T-helper 17 cell (primary cell): Measurements from ENCODE around the gene TXNRD2. TPM values are rescaled to one million over a fixed set of nuclear protein-coding genes. Genes with fewer than 3 reads are reported as not detected.

Source experiments
- ATAC-seq: fragments of 150-1000 bp; cut with Tn5 transposase; 2 replicates; pipeline ENCODE4 v1.10.0; 2021; ENCODE audit warnings: mild to moderate bottlenecking, moderate library complexity
- DNase-seq, 3 donors: peaks; one replicate each; pipeline versions ENCODE4 v3.0.0 to v3.0.0-alpha.2; 2020 to 2021
- H3K9me3 ChIP-seq: one replicate; pipeline ENCODE4 v1.7.0; 2013; ENCODE audit warnings: low read length, mild to moderate bottlenecking; ENCODE audit not compliant: control insufficient read depth, poor library complexity, severe bottlenecking
- H3K27ac Mint-ChIP-seq: one replicate; pipeline ENCODE4 v1.8.0; 2022; ENCODE audit warnings: mild to moderate bottlenecking, moderate library complexity, mixed read lengths
- H3K27me3 Mint-ChIP-seq: one replicate; pipeline ENCODE4 v1.8.0; 2022; ENCODE audit warnings: mixed read lengths
- H3K36me3 Mint-ChIP-seq: one replicate; pipeline ENCODE4 v1.8.0; 2022; ENCODE audit warnings: low read depth, mixed read lengths
- H3K4me1 Mint-ChIP-seq: one replicate; pipeline ENCODE4 v1.8.0; 2022; ENCODE audit warnings: mild to moderate bottlenecking, mixed read lengths
- H3K4me3 Mint-ChIP-seq: one replicate; pipeline ENCODE4 v1.8.0; 2022; ENCODE audit warnings: mild to moderate bottlenecking, moderate library complexity, mixed read lengths
- total RNA-seq, 4 donors: library from RNA in 2 of 4; stranded (reverse) in 2 of 4; gene quantifications; one replicate each; pipeline ENCODE4 v1.2.3 and lab custom pipeline; 2022 to 2026

Gene TXNRD2
- total RNA-seq, 2 donors from 2014 or later, result 16.8 to 25.6 TPM

GRCh38 chr22:19872779-19873137 lies 68.9 kb downstream of the TXNRD2 start:
- Mint-ChIP-seq H3K27me3 (no peaks in the 10 kb centered on the region), H3K27ac (no peak overlapping the region), H3K36me3 (no peaks in the 10 kb centered on the region), H3K4me3 (no peak overlapping the region), H3K4me1 (peaks cover 15% of the 10 kb centered on the region)
- ATAC-seq, result no peak
- peak in 2 of 3 donors; percentile 2 to 5 for DNase-seq
- no peaks in the 10 kb centered on the region for H3K9me3 ChIP-seq

- Mint-ChIP-seq H3K27ac (no peak overlapping the region), H3K27me3 (no peaks in the 10 kb centered on the region), H3K4me1 (peaks cover 15% of the 10 kb centered on the region), H3K4me3 (no peak overlapping the region), H3K36me3 (no peaks in the 10 kb centered on the region)
- ATAC-seq (no peak), DNase-seq (peak; percentile 2 to 10 (median 7))
- H3K9me3 ChIP-seq, result no peaks in the 10 kb centered on the region
Measured at GRCh38 chr22:19871845-19872778, 69.5 kb downstream of the TXNRD2 start.

- H3K9me3 ChIP-seq, result no peaks in the 10 kb centered on the region
- Mint-ChIP-seq H3K36me3 (no peaks in the 10 kb centered on the region), H3K4me3 (no peak overlapping the region), H3K27ac (no peak overlapping the region), H3K4me1 (peaks cover 15% of the 10 kb centered on the region), H3K27me3 (no peaks in the 10 kb centered on the region)
- ATAC-seq (no peak), DNase-seq (peak; percentile 3 to 7 (median 6))
Measured at GRCh38 chr22:19871023-19871844, 70.4 kb downstream of the TXNRD2 start.

DNA sequence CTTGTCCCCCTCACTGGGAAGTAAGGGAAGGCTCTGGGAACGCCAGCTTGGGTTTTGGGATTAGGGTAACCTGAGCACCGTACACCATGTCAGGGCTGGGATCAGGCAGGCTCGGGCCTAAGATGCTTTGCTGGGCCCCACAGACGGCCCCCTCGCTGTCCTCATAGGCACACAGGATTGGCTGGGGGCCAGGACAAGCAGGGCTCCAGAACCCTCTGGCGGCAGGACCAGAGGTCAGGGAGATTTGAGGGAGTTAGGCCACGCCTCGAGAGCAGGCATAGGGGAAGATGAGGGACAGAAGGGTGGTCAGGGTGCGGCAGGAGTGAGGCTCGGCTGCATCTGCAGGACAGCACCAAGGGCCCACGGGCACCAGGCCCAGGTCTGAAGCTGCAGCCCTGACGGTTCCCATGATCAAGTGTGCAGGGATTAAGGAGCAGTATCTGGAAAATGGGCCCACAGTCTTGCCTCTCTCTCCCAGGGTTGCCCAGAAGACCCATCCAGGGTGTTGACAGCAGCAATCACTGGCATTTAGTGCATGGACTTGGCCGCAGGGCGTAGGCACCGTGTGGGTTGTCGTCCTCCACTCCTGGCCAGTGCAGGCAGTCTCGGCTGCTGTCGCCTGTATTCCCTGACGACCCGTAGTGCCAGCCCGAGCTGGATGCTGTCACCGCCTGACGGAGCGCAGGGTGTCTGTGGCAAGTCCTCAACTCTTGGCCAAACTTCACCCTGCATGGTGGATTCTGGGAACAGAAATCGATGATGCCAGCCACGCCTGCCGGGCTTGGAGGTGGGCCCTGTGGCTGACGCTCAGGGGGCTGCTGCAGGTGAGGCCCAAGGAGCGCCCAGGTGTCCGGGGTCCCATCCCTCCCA lies 71.2 kb downstream of the TXNRD2 start:
- Mint-ChIP-seq H3K27ac (no peak overlapping the region), H3K4me1 (peaks cover 15% of the 10 kb centered on the region), H3K27me3 (no peaks in the 10 kb centered on the region), H3K36me3 (no peaks in the 10 kb centered on the region), H3K4me3 (no peak overlapping the region)
- no peaks in the 10 kb centered on the region for H3K9me3 ChIP-seq
- no peak for ATAC-seq
- DNase-seq, result peak; percentile 2 to 6 (median 2)

DNA sequence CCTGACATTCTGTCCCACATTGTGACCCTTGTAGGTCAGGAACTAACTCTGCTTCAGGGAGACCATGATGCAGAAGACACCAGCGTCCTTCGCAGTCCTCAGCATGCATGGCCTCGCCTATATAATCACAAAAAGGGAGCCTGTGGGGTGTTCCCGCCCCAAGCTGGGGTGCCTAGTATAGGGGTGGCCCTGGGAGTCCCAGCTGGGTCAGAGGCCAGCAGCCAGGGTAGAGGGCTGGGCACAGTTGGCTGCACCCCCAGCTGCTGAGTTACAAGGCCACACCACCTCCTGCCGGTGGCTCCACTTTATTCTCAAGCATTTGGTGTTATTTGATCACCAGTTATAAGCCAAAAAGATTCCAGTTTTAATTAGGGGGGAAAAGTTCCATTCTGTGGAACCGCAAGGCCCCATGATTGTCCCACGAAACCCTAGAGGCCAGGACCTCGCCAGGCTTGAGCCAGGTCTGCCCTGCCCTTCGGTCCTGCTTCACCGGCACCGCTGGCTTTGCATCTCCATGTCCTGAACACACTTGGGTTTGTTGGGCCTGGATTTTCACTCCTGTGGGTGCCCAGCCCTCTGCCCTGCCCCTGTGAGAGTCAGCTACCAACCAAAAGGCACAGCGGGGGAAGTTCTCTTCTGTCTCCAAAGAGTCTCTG lies 72.0 kb downstream of the TXNRD2 start:
- ATAC-seq (no peak), DNase-seq (peak in 2 of 3 donors; percentile 1 to 2)
- Mint-ChIP-seq H3K27ac (no peak overlapping the region), H3K27me3 (no peaks in the 10 kb centered on the region), H3K36me3 (no peaks in the 10 kb centered on the region), H3K4me1 (peaks cover 15% of the 10 kb centered on the region), H3K4me3 (no peak overlapping the region)
- H3K9me3 ChIP-seq, result no peaks in the 10 kb centered on the region

- H3K27ac Mint-ChIP-seq, result no peak overlapping the region
- ATAC-seq (no peak), DNase-seq (peak; percentile 1 to 8 (median 6))
- no peaks in the 10 kb centered on the region for H3K9me3 ChIP-seq
- no peaks in the 10 kb centered on the region for H3K27me3 Mint-ChIP-seq
- H3K4me3 Mint-ChIP-seq, result no peak overlapping the region
- H3K4me1 Mint-ChIP-seq, result peaks cover 10% of the 10 kb centered on the region
- H3K36me3 Mint-ChIP-seq, result no peaks in the 10 kb centered on the region
Measured at GRCh38 chr22:19868773-19869471, 72.7 kb downstream of the TXNRD2 start.

DNA sequence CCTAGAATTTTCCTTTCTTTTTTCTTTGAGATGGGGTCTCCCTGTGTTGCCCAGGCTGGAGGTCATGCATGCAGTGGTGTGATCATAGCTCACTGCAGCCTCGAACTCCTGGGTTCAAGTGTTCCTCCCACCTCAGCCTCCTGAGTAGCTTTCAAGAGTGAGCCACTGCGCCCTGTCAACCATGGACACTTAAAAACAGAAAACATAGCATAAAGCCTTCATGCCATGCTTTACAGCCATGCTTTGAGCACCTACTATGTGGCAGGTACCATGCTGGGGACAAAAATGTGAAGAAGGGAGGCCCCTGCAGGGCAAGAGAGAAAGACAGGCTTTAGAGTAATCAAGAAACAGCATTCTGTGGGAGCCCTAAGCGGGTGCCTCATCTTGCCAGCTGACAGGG lies 73.3 kb downstream of the TXNRD2 start:
- Mint-ChIP-seq H3K4me3 (no peak overlapping the region), H3K27me3 (no peaks in the 10 kb centered on the region), H3K27ac (no peak overlapping the region), H3K4me1 (peaks cover 8% of the 10 kb centered on the region), H3K36me3 (no peaks in the 10 kb centered on the region)
- DNase-seq (peak in 1 of 3 donors; percentile 2), ATAC-seq (no peak)
- H3K9me3 ChIP-seq, result no peaks in the 10 kb centered on the region

- Mint-ChIP-seq H3K4me3 (no peak overlapping the region), H3K27me3 (no peaks in the 10 kb centered on the region), H3K27ac (no peak overlapping the region), H3K36me3 (no peaks in the 10 kb centered on the region), H3K4me1 (peaks cover 7% of the 10 kb centered on the region)
- H3K9me3 ChIP-seq, result no peaks in the 10 kb centered on the region
- no peak for ATAC-seq
- no peak for DNase-seq
Measured at GRCh38 chr22:19867617-19868016, 74.0 kb downstream of the TXNRD2 start.

- no peaks in the 10 kb centered on the region for H3K9me3 ChIP-seq
- Mint-ChIP-seq H3K4me1 (peaks cover 7% of the 10 kb centered on the region), H3K27ac (no peak overlapping the region), H3K36me3 (no peaks in the 10 kb centered on the region), H3K4me3 (no peak overlapping the region), H3K27me3 (no peaks in the 10 kb centered on the region)
- no peak for DNase-seq
- ATAC-seq, result no peak
Measured at GRCh38 chr22:19866665-19867009, 75.0 kb downstream of the TXNRD2 start.

- no peaks in the 10 kb centered on the region for H3K27me3 Mint-ChIP-seq
- no peaks in the 10 kb centered on the region for H3K36me3 Mint-ChIP-seq
- peaks cover 9% of the 10 kb centered on the region for H3K4me1 Mint-ChIP-seq
- no peak for DNase-seq
- no peaks in the 10 kb centered on the region for H3K9me3 ChIP-seq
- ATAC-seq, result no peak
- H3K4me3 Mint-ChIP-seq, result no peak overlapping the region
- H3K27ac Mint-ChIP-seq, result peak overlapping the region; percentile 76
Measured at GRCh38 chr22:19865141-19865829, 76.3 kb downstream of the TXNRD2 start.

- Mint-ChIP-seq H3K27ac (peak overlapping the region; percentile 54), H3K27me3 (no peaks in the 10 kb centered on the region), H3K4me3 (no peak overlapping the region), H3K4me1 (peaks cover 9% of the 10 kb centered on the region), H3K36me3 (no peaks in the 10 kb centered on the region)
- no peak for ATAC-seq
- no peak for DNase-seq
- H3K9me3 ChIP-seq, result no peaks in the 10 kb centered on the region
Measured at GRCh38 chr22:19864538-19865106, 77.0 kb downstream of the TXNRD2 start.
